GM12874 (cell line): Measurements from ENCODE around the gene TRABD2B.

Experiments
- TF ChIP-seq, protein P1 (sequence below): IDR thresholded peaks from 2 replicates; pipeline ENCODE4 v1.5.1; 2011; ENCODE audit warnings: low read depth, mild to moderate bottlenecking, control low read depth, low read length, moderate library complexity; ENCODE audit not compliant: insufficient read depth

The TRABD2B gene

DNA sequence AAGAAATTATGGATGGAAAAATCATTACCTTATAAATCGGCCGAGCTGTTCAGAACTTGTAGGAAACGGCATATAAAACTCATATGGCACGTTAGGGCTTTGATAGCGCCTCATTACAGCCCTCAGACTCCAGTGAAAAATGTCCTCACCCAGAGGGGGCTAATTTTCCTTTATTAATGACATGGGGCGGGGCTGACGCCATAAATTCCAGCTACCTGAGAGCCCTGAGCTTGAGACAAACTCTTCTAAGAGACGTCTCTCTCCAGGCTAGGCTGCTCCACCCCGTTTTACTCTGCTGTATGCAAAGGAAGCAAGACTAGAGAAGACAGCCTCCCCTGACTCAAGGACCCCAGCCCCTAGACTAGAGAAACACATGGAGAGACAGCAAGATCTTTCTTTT lies 149.4 kb downstream of the TRABD2B start:
- TF ChIP-seq, protein P1, sequence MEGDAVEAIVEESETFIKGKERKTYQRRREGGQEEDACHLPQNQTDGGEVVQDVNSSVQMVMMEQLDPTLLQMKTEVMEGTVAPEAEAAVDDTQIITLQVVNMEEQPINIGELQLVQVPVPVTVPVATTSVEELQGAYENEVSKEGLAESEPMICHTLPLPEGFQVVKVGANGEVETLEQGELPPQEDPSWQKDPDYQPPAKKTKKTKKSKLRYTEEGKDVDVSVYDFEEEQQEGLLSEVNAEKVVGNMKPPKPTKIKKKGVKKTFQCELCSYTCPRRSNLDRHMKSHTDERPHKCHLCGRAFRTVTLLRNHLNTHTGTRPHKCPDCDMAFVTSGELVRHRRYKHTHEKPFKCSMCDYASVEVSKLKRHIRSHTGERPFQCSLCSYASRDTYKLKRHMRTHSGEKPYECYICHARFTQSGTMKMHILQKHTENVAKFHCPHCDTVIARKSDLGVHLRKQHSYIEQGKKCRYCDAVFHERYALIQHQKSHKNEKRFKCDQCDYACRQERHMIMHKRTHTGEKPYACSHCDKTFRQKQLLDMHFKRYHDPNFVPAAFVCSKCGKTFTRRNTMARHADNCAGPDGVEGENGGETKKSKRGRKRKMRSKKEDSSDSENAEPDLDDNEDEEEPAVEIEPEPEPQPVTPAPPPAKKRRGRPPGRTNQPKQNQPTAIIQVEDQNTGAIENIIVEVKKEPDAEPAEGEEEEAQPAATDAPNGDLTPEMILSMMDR, result no peak

DNA sequence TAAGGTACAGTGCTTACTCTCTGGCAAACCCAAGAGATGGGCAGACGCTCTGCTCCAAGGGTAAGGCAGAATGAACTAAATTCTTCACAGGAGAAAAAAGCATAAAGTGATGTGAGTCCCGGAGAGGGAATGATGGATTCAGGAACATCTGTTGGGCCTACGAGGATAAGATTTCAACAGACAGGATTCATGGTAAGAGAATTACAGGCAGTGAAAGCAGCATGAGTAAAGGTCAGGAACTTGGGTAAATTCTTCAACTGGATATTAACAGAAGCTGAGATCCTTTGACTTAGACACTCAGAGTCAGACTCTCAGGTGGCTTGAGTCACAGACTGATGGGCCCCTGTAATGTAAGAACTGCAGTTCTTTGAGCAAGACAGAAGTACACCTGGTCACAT lies 152.6 kb downstream of the TRABD2B start:
- TF ChIP-seq, protein P1, result no peak

DNA sequence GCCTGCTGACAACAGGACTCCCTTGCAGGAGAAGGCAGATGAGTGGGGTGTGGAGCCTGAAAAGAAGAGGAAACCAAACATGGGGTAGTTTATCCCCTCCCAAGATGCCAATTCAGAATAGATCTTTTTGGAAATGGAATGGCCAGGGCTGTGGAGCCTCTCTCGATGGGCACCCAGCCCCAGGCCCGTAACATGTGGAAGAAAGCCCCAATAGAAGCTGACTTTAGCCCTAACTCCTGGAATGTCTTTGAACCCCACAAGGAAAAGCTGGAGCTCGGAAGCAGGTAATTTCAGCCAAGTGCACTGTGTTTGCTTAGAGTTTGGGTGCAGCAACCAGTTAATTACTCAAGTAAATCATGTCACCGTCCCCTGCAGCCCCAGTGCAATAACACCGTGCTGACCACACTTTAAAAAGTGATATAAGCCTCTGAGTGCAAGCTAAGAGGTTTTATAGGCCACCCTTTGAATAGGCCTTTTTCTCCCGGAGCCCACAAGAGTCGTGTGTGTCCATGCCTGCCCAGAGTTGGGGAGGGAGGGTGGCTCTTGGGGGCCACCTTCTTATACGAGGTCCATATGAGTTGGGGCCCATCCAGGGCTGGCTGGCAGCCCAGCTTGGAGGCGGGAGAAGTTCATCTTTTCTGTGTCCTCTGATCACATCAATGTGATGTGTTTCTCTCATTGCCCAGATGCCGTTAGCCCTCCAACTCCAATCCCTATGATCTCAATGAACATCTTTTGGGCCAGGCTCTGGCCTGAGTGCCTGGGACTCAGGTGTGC lies 153.2 kb downstream of the TRABD2B start:
- TF ChIP-seq, protein P1, result no peak

DNA sequence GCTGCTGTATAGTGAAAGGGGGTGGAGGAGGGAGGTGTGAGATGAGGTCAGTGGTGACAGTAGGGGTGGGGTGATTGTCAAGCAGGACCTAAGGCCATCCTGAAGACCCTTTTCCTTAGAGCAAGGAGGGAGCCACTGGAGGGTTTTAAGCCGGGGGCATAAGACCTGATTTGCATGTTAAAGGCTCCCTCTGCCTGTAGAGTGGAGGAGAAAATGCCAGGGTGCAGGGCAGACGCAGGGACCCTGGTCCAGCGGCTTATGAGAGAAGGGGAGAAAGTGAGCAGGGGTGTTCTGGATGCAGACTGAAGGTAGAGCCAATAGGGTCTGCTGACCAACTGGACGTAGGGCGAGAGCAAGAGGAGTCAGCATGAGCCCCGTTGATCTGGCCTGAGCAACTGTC lies 154.1 kb downstream of the TRABD2B start:
- TF ChIP-seq, protein P1, result no peak

DNA sequence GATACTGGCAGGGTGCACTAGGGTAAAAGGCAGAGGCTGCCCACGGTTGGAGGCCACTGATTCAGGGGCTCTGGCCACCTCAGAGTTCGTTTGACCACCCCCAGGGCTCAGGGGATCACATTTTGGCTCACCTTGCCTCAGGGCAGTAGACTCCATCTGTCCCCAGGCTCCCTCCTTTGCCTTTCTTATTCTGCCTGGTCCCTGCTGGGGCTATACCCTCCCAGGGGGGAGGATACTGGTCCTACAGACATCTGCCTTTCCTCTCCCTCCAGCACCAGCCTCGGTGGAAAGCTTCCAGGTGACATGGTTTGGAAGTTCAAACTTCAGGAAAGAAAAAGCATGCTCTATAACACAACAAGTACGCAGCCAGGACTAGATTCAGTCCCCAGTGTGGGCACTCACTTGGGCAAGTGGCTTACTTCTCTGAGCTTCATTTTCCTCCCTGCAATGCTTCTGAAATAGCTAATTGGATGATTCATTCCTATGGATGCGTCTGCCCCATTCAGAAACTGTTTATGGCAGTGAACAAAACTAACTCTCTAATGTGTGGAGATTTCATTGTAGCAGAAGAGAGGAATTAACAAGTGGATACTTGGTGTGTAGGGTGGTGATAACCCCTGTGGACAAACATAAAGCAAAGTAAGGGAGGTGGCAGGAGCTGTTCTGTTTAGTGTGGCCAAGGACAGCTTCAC lies 154.8 kb downstream of the TRABD2B start:
- TF ChIP-seq, protein P1, result no peak

DNA sequence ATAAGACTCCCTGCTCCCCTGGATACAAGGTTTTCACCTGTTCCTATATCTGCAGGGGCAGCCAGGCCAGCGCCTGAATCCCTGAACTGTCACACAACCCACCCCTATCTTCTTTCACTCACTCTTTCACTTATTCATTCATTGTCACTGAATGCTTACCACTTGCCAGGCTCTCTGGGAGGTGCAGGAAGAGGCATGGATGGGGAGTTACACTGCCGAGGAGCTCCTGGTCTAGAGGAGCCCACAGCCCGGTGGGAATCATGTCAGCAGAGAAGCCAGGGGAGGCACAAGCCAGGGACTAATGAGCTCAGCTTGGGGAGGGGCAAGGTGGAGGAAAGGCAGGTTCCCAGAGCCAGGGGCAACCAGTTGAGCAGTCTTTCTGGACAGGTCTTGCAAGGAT lies 155.8 kb downstream of the TRABD2B start:
- TF ChIP-seq, protein P1, result no peak

DNA sequence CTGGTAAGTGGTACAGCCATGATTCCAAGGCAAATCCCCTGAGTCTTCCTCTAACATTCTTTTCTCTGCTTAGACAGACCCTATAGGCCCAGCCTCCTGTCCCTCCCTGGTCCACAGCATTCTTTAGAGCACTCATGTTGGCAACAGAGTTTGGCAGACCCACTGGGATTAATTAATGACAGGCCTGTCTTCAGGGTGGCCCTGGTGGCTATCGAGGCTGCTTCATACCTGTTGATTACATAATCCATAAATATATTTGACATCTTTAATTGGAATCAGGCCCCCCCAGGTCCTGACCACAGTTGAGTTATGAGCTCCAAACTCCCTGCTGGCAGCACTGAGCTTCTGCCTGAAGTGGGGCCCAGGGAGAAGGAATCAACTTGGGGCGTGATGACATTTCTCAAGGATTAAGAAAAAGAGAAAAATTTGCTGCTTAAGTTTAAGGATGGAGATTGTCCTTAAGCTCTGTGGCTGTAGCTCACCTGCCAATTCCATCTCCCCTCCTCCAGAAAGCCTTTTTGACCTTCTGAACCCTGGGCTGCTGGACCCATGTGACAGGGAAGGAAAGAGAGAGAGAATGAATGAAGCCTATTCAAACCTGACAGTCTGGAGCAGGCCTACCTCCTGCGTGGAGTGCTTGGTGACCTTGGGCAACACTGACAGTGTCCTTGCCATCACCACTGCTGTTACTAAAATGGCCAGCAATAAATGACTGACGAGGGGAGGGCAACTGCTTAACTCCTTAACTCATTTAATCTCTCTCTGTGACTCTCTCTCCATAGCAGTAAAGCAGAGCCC lies 156.6 kb downstream of the TRABD2B start:
- TF ChIP-seq, protein P1, result no peak
